ENCODE data around the gene SH3TC1. TPM values are rescaled to one million over a fixed set of nuclear protein-coding genes. Genes with fewer than 3 reads are reported as not detected.

Gene SH3TC1
- polyA plus RNA-seq, 1 experiment: 1.2 TPM

- POLR2A ChIA-PET: no interaction called here
These were observed 17.6 kb downstream of the SH3TC1 start for GRCh38 chr4:8216443-8217245.

GRCh38 chr4:8217246-8217511, 18.1 kb downstream of the SH3TC1 start:
- no peak for DNase-seq (ENCODE audit: low read depth)
- no peak overlapping the region for H3K4me3 ChIP-seq (ENCODE audit: low read depth, low read length)
- no peaks in the 10 kb centered on the region for H3K27me3 ChIP-seq (ENCODE audit: control insufficient read depth, insufficient read depth, low read length)
- TF ChIP-seq CTCF (IDR thresholded peaks at IDR 0.05; ENCODE audit: insufficient read depth, low read depth, low read length): no peak
- POLR2A ChIA-PET: no interaction called here
- H3K36me3 ChIP-seq (ENCODE audit: control insufficient read depth, insufficient read depth, low read length): no peaks in the 10 kb centered on the region
- CTCF ChIA-PET: interaction anchor here (0.6 to 0.9 kb wide), 2 partner anchors 11 to 12 kb away, joined by 3 read pairs; no protein-coding TSS in a partner anchor

More at GRCh38 chr4:8216443-8217245, 17.6 kb downstream of the SH3TC1 start:
- Histone ChIP-seq H3K27me3 (ENCODE audit: control insufficient read depth, insufficient read depth, low read length) (no peaks in the 10 kb centered on the region), H3K36me3 (ENCODE audit: control insufficient read depth, insufficient read depth, low read length) (no peaks in the 10 kb centered on the region), H3K4me3 (ENCODE audit: low read depth, low read length) (no peak overlapping the region)
- no peak for TF ChIP-seq CTCF (IDR thresholded peaks at IDR 0.05; ENCODE audit: insufficient read depth, low read depth, low read length)
- CTCF ChIA-PET: interaction anchor here (0.6 to 3.3 kb wide), 3 partner anchors 11 to 39 kb away, joined by 3 to 17 read pairs (median 3); no protein-coding TSS in a partner anchor
- DNase-seq (ENCODE audit: low read depth): no peak

- H3K27me3 ChIP-seq (ENCODE audit: control insufficient read depth, insufficient read depth, low read length): no peaks in the 10 kb centered on the region
- CTCF ChIA-PET: interaction anchor here (0.9 kb wide), 1 partner anchor 10 kb away, joined by 3 read pairs; no protein-coding TSS in a partner anchor
- DNase-seq (ENCODE audit: low read depth): no peak
- H3K4me3 ChIP-seq (ENCODE audit: low read depth, low read length): no peak overlapping the region
- no peaks in the 10 kb centered on the region; the same call in 1 of the 2 replicates for H3K36me3 ChIP-seq (ENCODE audit: control insufficient read depth, insufficient read depth, low read length)
- POLR2A ChIA-PET: no interaction called here
- no peak for TF ChIP-seq CTCF (IDR thresholded peaks at IDR 0.05; ENCODE audit: insufficient read depth, low read depth, low read length)
These were observed 18.8 kb downstream of the SH3TC1 start for GRCh38 chr4:8217871-8218270.

GRCh38 chr4:8218371-8219031, 19.4 kb downstream of the SH3TC1 start:
- DNase-seq (ENCODE audit: low read depth): no peak
- no peaks in the 10 kb centered on the region; the same call in 1 of the 2 replicates for H3K36me3 ChIP-seq (ENCODE audit: control insufficient read depth, insufficient read depth, low read length)
- H3K27me3 ChIP-seq (ENCODE audit: control insufficient read depth, insufficient read depth, low read length): no peaks in the 10 kb centered on the region
- H3K4me3 ChIP-seq (ENCODE audit: low read depth, low read length): no peak overlapping the region
- no peak for TF ChIP-seq CTCF (IDR thresholded peaks at IDR 0.05; ENCODE audit: insufficient read depth, low read depth, low read length)
- ChIA-PET CTCF (interaction anchor here (2.3 kb wide), 1 partner anchor 42 kb away, joined by 5 read pairs; no protein-coding TSS in a partner anchor), POLR2A (no interaction called here)

GRCh38 chr4:8219236-8219635, 20.1 kb downstream of the SH3TC1 start:
- CTCF ChIA-PET: interaction anchor here (2.3 kb wide), 1 partner anchor 43 kb away, joined by 5 read pairs; no protein-coding TSS in a partner anchor
- POLR2A ChIA-PET: no interaction called here
- TF ChIP-seq CTCF (IDR thresholded peaks at IDR 0.05; ENCODE audit: insufficient read depth, low read depth, low read length): no peak
- no peaks in the 10 kb centered on the region for H3K27me3 ChIP-seq (ENCODE audit: control insufficient read depth, insufficient read depth, low read length)
- no peak for DNase-seq (ENCODE audit: low read depth)
- no peak overlapping the region for H3K4me3 ChIP-seq (ENCODE audit: low read depth, low read length)
- H3K36me3 ChIP-seq (ENCODE audit: control insufficient read depth, insufficient read depth, low read length): no peaks in the 10 kb centered on the region; the same call in 1 of the 2 replicates

Data from BJ (cell line).